HG02623 (cell line): ENCODE data around the gene FLAD1.
"Not testable (repeated sequence)": the region's sequence is repeated elsewhere in the genome, so short reads cannot be mapped to it uniquely, and the experiment has no call there.

Experiments
- ATAC-seq: cut with Tn5 transposase; IDR thresholded peaks from one replicate; pipeline ENCODE4 v1.9.1; 2021; ENCODE audit warnings: moderate library complexity; ENCODE audit not compliant: unreplicated experiment

The FLAD1 gene

DNA sequence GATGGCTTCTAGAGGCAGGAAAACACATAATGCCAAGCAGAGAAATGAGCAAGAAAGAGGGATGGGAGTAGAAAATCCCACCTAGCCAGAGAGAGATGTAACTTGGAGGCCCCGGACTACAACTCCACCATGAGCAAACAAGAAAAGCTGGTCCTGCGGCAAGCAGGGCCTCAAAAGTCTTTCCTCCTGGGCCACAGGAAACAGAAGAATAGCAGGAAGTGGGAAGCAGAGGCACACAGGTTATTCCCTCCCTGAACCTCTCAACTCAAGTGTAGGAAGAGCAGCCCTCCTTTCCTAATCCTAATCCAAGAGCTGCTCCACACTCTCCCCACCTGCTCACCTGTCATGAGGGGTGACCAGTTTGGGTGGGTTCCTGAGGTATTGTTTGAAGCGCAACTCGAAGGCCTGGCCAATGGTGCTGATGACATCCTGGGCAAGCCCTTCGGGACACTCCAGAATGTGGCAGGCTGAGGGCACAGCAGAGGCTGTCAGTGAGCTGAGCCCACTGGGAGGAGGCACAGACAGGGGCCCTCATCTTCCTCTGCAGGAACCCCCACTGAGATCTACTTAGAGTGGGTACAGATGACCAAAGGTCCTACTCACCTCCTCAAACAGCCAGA is 15.7 kb upstream of the FLAD1 start:
- no peak for ATAC-seq

DNA sequence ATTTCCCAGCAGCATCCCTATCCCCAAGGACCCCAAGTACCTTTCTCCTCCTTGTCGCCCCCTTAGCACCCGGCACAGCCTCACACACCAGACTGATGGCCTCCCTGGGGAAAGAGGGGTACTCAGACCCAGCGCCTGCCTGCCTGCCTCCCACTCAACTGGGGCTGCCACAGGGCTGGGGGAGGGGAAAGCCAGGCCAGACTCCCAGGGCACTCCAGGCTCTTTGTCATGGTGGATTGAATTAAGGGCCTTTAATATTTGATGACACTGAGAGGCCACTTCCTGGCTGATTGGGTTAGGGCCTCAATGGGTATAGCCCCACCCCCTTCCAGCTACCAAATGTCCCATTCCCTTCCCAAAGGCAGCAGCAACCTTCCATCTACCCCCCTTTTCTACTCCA is 14.4 kb upstream of the FLAD1 start:
- ATAC-seq = no peak

DNA sequence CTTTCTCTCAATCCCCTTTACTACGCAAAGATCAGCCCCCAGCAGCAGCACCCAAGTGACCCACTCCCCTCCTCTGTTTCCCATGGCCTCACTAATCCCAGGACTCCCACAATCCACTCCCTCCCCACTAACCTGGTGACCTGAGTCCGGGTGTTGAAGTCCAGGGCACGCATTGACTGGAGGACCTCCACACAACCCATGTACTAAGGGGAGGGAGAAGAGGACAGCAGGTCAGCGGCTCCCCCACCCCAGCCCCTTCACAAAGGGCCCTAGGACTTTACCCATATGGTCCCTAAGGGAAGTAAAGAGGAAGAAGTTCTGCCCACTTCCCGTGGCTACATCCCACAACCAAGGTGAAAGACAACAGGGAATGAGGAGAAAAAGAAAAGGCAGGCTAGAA is 13.9 kb upstream of the FLAD1 start:
- no peak for ATAC-seq

DNA sequence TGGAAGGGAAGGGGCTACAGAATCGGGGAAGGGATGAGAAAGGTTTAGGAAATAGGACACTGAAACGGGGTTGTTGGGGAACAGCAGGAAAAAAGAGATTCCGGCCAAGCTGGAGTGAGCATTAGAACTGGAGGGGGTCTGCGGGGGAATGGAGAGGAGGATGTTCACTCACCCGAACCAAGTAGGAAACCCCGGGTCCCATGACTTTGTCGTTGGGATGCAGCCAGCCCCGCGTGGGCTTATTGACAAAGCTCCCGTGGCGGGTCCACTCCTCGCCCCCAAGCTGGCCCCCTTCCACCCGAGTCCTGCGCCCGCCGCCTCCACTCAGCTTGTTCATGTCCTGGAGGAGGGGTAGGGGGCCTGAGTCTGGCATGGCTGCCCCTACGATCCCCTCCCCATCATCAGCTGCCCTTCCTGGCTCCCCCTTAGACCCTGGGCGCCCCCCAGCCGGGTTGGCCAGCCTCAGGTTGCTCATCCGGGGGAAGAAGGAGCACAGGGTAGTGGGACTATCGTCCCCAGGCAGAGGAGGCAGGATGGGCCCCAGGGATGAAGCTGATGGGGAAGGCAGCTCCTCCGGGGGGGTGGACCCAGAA is 13.2 kb upstream of the FLAD1 start:
- no peak for ATAC-seq

DNA sequence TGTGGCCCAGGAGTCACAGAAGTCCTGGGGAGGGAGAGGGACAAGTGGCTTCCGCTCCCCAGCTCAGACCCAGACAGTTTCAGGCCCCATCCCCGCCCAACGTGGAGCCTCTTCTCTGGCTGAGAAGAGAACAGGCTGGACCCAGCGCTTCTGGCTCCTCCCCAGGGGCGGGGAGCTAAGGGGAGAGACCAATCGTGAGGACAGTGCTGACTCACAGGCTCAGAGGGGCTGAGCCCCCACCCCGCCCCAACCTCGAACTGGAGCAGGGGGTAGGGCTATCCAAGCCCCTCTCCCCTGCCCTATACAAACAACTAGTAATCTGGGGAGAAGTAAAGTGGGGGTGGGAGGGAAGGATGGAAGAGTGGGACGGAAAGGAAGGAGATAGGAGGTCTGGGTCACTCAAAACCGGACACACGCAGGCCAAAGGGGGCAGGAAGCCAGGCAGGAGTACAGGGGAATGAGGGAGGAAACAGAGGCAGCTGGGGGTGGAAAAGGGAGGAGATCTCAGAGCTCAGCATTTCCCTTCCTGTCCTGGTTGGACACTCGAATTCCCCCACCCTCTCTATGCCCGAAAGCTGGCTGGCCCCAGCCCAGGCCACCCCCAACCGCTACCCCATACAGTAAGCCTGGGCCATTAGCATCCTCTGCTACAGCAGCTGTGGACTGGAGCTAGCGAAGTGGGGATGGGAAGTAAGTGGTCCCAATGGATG is 12.4 kb upstream of the FLAD1 start, which contains the start of gene SHC1:
Gene SHC1 (minus strand): TSS at position 117 of the 710 bp plus-strand sequence. CDS start 221 bp downstream, outside the sequence.
- no peak for ATAC-seq

DNA sequence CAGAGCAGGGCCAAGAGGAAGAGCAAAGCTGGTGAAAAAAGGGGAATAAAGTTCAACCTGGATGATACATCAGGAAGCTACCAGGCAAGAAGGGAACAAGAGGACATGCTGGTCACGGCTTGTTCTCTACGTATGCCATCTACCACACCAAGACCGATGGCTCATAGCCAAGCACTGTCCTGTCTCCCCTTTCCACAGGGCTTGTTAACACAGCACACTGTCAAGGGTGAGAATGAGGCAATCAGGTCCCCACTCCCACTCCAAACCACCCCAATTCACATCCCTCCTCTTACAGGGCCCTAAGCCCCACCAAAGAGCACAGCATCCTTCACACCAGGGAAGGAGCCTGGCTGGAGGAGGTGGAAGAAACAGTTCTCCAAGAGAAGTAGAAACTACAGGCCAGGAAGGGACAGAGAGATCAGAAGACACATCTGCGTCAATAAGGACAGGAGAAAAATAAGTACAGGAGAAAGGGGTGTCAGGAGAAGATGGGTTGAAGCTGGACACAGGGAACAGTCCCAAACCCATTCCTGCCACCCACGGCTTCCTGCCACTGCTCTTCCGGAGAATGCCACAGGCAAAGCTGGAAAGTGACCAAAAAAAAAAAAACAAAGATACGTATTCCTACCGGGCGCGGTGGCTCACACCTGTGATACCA is 11.7 kb upstream of the FLAD1 start:
- no peak for ATAC-seq

DNA sequence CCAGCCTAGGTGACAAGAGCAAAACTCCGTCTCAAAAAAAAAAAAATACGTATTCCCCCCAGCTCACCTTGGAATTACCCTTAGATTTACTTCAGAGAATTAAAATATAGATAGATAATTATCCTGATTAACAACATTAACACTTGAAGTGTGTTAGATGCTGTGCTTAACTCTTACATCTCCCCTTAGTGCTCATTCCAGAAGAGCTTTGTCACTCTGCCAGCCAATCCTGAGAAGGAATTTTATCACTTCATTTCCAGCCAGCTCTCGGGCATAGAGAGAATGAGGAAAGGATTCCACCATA is 11.0 kb upstream of the FLAD1 start:
- no peak for ATAC-seq

DNA sequence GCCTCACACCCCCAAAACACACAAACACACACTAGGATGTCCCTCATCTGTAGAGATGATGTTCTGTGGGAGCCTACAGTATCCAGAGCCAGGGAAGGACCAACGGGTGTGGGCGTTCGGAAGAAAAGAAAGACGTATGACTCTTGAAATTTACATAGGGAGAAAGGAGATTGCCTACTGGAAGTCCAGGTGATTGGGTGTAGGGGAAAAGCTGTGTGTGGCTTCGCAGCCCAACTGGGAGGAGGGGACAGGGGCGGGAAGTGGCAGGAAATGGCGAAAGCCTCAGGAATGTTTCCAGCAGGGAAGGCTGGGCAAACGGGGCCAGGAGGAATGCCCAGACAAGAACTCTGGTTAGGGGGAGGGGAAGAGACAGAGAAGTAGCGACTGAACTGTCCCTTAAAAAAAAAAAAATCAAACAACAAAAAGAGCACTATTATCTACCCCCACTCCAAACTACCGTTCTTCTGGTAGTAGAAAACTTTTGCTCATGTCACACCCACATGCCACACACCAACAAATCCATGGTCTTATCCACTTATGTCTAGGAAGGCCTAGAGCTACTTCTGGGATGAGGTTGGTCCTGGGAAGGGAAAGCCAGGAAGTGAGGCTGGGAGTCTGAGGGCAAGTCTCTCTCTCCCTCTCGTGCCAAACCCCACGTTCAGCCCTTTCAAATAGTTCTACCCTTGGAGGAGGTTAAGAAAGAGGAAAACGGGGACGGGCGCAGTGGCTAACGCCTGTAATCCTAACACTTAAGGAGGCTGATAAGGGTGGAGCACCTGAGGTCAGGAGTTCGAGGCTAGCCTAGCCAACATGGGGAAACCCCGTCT is 10.4 kb upstream of the FLAD1 start:
- no peak for ATAC-seq

DNA sequence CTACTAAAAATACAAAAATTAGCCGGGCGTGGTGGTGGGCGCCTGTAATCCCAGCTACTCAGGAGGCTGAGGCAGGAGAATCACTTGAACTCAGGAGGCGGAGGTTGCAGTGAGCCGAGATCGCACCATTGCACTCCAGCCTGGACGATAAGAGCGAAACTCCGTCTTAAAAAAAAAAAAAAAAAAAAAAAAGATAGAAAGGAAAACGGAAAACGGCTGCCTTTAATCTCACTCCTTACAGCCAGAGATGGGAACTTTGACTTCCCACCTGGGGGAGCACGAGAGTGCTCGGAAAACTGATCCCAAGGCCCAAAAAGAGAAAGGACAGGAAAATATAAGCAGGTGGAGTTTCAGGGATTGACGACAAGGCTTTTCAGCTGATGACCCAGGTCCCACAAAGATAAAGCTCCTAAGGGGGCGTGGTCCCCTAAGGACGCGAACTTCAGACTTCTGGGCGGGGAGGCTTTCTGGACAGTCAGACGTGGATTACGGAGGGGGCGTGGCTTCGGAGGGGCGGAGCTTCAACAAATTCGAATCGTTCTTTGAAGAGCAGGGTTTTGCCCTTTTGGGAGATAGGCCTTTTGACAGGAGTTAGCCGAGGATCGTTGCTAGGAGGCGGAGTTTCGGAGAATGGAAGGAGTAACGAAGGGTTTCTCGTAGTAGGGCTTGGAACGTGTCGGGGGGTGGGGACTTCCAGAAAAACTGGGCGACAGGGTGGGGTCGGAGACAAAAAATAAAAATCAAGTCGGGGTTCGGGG is 9.6 kb upstream of the FLAD1 start:
- ATAC-seq = no peak

DNA sequence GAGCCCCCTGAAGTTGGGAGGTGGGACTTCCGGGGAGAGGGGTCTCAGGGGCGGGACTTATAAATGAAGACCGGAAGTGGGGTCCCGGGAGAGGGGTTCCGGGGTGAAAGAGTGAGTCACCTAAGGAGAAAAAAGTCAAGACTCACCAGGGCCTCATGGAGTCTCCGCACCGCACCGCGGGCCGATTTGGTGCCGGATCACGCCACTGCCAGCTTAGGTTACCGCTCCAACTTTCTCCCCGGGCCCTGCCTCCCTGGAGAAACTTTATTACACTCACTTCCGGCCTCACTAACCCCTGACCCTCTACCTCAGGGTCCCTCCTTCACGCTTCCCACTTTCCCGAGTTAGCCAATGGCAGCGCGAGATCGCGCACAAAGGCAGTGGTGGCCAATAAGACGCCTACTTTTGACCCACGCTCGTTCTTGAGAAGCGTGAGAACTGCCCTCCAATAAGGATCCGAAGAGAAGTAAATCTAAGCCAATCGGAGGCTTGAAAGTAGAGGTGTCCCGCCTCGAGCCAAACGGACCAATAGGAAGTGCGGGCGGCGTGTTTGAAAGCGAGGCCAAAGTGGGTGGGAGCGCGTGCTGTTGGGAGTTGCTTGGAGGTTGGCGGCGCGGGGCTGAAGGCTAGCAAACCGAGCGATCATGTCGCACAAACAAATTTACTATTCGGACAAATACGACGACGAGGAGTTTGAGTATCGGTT is 8.9 kb upstream of the FLAD1 start, which contains the start of gene CKS1B:
Gene CKS1B (plus strand): TSS at position 580 of the 706 bp plus-strand sequence. CDS start 65 bp downstream, at position 645.
- peak; percentile 77 for ATAC-seq

DNA sequence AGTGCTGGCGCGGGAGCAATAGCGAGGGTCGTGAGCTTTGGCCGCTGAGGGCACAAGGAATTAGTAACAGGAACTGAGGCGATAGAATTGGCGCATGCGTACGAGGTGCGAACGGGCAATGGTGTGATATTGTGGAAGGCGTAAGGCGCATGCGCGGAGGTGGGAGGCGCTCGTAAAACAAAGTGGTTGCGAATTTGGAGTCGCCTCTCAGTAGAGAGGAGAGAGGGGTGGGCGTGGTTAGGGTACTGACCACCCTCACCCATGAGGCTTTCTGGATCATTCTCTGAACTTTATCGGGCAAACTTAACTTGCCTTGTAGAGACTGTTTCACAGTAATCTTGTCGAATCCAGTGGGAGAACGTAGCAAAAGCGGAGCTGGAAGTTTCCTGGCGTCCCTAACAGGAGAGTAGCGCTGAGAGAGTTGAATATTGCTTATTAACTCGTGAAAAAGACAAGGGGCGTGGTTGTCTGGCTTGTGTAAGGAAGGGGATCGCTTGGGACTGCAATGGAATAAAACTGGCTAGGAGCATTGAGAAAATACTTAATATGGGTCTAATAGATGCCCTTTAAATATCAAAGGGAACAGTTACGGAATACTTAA is 8.2 kb upstream of the FLAD1 start:
- peak; percentile 34 for ATAC-seq

DNA sequence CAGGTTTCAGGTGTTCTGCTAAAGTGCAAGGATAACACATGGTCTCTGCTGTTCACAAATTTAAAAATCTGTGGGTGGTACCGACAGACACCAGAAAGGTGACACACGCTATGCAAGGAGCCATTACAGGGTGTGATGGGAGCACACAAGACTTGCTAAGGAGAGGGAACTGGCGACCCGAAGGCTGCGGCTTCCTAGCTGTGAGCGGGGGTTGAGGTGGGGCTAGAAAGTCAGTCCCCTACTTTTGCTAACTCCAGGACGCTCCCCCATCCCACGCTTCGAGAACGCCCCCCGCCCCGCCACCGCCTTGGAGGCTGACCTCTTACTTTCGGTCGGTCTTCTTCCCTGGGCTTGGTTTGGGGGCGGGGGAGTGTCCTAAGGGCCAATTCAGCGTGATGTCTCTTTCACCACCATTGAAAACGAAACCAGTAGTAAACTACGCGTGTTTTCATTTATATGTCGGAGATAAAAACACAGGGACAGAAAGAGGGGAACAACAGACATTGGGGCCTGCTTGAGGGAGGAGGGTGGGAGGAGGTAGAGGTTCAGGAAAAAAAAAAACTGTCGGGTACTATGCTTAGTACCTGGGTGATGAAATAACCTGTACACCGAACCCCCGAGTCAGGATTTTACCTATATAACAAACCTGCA is 7.6 kb upstream of the FLAD1 start:
- ATAC-seq = no peak

DNA sequence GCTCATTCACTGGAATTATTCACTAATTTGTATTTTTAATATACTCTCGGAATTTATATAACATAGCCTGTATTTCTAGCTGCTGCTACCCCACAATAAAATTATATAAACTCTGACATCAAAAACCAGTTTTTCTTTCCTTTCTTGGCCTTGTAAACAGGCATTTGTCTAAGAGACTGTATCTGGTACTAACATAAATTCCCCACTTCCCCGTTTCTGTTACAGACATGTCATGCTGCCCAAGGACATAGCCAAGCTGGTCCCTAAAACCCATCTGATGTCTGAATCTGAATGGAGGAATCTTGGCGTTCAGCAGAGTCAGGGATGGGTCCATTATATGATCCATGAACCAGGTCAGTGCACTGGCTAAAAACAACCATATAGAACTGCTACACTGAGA is 5.4 kb upstream of the FLAD1 start:
- not testable (repeated sequence) for ATAC-seq

DNA sequence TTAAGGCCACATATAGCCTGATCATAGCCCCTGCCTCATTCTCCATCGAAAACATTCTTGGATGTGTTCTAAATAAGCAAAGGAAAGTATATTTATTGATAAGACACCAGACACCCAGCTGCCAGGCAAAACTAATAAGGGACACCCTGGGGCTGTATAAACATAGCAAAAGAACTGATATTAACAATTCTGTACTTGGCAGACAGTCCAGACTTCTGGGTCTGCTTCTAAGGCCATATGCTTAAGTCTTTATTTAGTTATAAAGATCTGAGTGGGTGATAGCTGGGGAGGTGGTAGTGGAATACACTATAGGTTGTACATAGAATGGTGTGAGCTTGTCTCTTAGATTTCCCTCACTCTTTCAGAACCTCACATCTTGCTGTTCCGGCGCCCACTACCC is 4.8 kb upstream of the FLAD1 start:
- no peak for ATAC-seq

DNA sequence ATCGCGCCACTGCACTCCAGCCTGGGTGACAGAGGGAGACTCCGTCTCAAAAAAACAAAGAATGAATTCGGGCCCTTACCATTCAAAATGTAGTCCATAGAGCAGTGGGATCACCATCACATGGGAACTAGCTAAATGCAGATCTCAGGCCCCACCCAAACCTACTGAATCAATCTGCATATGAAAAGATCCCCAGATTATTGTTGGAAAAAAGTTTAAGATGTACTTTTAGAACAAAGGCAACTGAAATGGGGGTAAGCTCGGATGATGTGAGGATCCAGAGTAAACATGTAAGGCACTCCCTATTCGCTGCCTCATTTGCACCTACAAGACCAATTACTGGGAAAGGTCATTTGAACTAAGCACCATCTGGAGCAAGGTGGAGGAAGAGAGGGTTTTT is 803 bp upstream of the FLAD1 start:
- ATAC-seq = no peak

DNA sequence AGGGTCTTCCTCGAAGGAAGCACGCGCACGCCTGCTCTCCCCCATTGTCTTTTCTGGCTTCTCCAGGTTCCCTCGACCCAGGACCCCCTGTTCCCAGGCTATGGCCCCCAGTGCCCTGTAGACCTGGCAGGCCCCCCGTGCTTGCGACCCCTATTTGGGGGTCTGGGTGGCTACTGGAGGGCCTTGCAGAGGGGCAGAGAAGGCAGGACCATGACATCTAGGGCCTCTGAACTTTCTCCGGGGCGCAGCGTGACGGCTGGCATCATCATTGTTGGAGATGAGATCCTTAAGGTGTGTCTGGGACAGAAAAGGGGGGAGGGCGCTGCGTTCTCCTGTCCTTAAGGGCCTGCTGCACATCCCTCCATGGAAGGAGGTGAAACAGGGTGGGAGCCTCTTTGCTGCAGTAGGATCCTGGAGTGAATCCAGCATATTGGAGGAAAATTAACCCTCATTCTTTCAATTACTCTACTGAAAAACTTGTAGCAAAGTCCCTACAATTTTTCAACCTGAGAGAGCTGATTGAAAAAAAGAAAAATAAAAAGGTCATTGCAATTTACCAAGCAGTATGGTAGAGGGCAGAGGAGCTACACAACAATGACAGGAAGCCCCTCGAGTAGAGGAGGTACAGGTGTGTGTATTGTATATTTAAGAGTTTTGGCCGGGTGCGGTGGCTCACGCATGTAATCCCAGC is 777 bp downstream of the FLAD1 start:
- ATAC-seq = no peak

DNA sequence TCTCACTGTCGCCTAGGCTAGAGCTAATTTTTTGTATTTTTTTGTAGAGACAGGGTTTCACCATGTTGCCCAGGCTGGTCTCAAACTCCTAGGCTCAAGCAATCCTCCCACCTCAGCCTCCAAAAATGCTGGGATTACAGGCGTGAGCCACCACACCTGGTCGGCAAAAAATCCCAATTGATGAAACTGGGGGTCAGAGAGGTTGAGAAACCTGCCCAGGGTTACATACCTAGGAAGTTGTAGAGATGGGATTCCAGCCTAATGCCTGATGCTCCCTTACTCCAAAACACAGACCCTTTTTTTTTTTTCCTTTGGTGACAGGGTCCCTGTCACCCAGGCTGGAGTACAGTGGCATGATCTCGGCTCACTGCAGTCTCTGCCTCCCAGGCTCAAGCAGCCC is 3.6 kb downstream of the FLAD1 start:
- not testable (repeated sequence) for ATAC-seq

DNA sequence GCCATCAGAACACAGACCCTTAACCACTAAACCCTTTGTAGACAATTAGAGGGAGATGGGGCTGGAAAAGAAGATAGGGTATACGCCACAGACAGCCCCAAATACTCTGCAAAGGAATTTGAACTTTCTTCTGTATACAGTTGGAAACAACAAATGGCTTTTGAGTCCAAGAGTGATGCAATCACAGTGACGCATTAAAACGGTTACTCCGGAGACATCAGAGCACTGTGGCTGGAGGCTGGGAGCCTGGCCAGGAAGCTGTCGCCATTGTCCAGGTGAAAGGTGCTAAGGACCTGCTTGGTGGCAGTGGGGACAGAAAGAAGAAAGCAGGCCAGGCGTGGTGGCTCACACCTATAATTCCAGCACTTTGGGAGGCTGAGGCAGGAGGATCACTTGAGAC is 4.2 kb downstream of the FLAD1 start:
- ATAC-seq = no peak
